Stromal cell of bone marrow (primary cell): Measurements from ENCODE around the gene HSBP1.

Experiments
- DNase-seq: peaks from one replicate; pipeline ENCODE4 v3.0.0-alpha.2; 2012; ENCODE audit warnings: low read depth

HSBP1 gene

DNA sequence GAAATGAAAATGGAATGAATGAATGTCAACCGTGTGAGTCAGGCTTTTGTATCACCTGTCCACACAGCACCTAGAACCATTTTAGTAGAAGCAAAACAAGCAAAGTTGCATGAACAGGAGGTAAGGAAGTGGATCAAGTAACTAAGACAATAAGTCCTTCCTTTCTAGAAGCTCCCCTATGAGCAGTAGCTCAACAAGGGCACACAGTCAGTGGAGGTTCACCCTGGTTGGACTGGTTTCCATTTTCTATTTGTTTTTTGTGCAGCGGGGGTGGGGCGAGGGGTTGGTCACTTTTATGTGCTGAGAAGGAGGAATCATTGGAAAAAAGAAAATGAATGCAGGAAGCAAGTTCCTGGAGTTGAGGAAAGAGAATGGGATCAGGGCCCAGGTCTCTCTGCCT is 4.0 kb upstream of the HSBP1 start:
- no peak for DNase-seq

DNA sequence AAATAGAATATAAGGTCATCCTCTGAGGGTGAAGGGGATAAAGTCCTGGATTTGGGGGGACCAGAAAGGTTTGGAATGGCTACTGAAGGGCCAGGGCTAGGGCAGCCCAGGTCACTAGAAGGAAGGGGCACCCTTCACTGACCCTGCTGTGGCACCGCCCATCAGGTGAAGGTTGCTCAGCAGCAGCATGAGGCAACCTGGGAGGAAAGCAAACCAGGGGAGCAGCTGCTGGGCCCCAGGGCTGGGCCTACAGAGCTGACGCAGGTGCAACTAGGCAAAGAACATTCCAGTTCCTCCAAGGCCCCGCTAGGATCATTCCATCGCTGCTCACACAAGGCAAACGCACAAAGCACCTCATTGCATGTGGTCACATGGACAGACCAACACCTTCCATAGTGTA is 3.4 kb upstream of the HSBP1 start:
- no peak for DNase-seq

DNA sequence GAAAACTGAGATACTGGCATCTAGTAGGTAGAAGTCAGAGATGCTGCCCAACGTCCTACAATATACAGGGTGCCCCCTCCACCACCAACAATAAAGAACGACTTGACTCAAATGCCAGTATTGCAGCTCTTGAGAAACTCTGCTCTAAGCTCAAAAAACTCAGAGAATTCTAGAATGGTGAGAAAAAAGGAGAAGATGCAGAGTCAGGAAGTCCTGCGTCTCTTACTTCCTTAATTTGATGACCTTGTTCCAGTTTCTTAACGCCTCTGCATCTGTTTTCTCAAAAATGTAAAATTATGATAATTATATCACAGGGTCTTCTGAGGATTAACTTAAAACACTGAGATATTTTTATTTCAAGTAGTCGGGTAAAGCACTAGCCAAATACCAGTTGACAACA is 1.7 kb upstream of the HSBP1 start:
- DNase-seq = no peak

DNA sequence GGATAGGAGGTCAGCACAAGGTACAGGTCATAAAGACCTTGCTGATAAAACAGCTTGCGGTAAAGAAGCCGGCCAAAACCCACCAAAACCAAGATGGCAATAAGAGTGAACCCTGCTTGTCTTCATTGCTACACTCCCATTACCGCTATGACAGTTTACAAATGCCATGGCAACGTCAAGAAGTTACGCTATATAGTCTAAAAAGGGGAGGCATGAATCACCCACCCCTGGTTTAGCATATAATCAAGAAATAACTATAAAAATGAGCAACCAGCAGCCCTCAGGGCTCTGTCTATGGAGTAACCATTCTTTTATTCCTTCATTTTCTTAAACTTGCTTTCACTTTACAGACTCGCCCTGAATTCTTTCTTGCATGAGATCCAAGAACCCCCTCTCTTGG is 1.0 kb upstream of the HSBP1 start:
- no peak for DNase-seq

DNA sequence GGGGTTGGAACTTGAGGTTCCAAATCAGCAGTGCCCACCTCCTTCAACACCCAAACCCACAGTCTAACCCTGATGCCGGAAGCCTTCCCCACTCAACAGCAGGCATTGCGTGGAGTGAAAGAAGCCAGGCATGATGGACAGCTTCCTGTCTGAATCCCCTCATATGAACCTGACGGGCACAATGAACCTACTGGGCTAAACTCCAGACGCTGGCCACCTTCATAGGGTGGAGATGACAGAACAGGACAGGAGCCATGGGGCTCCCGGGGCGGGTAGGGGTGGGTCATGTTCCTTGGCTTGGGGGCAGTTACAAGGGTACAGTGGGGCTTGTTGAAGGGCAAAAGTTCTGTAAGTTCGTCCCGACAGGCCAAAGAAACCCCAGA is 460 bp upstream of the HSBP1 start:
- DNase-seq = no peak

DNA sequence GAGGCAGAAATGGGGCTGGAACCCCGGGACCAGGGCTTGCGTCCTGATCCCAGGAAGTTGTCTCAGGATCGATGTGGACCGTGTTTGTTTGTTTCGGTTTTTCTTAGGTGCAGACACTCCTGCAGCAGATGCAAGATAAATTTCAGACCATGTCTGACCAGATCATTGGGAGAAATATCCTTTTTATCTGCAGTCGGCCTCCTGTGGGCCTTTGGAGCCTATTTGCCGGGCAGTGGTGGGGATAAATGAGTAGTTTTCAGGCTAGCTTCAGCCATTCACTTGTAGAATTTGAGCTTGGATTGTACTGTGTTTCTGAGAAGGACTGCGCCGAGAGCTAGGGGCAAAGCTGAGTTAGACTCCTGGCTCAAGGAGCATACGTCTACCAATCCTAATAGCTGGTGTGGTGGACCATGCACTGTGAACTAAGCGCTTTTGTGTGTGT is 816 bp downstream of the HSBP1 start:
- no peak for DNase-seq

DNA sequence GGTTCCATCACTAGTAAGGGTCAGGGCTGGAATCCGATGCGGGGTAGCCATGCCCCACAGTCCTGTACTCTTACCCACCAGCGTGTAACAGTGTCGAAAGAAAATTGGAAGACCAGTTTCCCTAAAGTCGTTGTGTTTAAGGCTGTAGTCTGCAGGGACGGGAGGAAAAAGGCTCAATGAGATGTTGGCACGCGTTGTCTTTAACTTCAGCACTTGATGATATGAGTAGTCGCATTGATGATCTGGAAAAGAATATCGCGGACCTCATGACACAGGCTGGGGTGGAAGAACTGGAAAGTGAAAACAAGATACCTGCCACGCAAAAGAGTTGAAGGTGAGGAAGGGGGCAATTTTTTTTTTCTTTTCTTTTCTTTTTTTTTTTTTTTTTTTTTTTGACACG is 1.3 kb downstream of the HSBP1 start:
- DNase-seq = no peak

DNA sequence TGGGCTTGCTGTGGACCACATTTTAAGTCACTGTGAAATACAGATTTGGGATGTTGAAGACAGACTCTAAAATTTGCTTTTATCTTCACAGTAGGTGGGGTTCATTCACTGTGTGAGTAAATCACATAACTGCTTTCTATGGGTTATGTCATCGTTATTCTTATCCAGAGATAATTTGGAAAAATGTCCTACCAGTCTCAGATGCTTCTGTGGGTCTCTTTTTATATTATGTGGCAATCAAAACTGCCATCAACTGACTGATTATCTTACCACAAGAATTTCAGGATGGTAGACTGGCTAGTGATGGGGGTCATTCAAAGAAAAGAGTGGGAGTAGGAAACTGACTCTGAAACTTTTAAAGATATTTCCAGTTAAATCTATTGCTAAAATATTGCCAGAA is 3.1 kb downstream of the HSBP1 start:
- DNase-seq = no peak

DNA sequence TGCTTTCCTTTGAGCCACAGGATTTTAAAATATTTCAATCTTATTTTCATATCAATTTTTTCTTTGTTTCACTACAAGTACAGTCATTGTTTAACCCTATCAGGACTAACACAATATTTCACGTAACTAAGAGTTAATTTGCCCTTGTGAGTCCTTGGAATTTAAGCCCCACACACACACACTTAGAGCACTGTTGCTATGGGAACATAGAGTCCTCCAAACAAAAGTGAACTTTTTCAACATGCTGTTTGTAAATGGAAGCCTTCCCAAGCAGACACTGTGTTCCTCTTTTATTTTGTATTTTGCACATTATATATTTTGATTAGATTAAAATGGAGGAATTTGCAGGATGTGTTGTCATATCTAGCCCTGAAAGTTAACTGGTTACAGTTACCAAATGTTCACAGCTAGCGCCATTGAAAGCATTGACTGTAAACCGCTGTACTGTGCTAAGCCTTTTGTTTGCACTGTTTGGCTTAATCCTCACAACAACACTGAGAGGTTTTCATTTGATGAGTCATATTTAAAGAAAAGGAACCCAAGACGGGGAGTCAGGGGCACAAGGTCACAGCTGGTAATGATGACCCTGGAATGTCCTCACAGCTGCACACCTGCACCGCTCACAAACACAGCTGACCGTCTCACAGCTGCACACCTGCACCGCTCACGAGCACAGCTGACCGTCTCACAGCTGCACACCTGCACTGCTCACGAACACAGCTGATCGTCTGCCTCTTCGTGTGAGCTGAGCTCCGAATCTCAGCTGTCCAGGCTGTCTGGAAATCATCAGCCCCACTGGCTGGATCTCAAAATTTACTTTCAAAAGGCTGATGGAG is 6.3 kb downstream of the HSBP1 start:
- no peak for DNase-seq

DNA sequence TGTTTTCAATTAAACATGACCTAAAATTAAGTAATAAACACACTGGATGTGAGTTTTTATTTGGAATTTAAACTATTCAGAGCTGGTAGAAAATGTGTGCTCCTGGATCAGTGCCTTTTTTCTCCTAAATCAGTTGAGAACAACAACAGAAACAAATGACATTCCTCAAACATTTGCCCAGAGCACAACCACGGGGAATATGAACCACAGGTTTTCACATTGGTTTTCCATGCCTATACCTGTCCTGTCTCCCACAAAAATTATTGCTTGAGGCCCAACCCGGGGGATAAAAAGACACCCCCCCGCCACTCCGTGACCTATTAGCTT is 6.8 kb downstream of the HSBP1 start:
- DNase-seq = no peak

DNA sequence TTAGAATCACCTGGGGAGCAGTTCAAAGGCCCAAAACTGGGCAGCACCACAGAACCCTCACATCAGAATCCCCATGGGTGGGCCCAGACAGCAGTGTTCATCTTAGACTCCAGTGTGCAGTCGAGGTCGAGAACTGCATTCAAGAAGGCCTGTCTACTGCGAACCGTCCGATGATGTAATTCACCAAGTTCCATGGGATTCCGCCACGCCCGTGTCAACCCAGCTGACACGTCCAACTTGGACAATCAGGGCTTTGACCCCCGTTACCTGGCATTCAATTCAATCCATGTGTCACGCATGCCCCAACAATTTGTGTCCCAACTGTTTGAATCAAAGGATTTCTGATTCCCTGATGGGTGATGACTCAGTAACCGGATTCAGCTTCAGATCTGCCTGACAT is 9.2 kb downstream of the HSBP1 start:
- DNase-seq = no peak

DNA sequence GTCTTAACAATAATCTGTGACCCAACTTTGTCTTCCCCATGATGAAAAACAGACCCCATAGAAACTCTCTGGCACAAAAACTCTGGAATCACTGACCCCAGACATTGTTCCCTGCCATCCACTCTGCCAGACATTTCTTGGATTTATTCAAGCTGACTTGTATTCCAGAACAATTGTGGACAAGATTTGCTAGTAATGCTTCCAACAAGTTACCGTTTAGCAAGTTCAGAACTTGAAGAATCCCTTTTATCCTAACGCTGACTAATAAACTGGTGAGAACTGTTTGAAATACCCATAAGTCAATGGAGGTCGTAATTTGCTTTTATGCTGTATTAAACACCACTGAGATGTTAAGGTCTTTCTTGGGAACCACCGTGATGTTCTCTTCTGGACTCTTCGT is 10.5 kb downstream of the HSBP1 start:
- no peak for DNase-seq

DNA sequence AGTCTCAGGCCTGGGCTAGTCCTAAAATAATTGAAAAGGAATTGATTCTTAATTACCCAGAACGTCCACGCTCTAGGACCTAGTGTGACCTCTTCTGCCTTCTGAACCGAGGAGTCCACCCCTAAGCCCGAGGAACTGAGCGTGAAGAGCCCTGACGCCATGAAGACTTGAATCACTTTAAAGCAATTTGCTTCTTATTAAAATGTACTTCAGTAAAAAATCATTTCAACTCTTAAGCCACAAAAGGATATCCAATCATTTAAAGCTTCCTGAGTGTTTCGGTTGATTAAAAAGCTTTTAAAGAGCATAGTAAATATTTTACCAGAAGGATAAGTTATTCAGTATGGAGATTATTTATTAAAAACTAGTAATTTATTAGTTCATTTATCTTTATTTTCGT is 11.6 kb downstream of the HSBP1 start:
- no peak for DNase-seq

DNA sequence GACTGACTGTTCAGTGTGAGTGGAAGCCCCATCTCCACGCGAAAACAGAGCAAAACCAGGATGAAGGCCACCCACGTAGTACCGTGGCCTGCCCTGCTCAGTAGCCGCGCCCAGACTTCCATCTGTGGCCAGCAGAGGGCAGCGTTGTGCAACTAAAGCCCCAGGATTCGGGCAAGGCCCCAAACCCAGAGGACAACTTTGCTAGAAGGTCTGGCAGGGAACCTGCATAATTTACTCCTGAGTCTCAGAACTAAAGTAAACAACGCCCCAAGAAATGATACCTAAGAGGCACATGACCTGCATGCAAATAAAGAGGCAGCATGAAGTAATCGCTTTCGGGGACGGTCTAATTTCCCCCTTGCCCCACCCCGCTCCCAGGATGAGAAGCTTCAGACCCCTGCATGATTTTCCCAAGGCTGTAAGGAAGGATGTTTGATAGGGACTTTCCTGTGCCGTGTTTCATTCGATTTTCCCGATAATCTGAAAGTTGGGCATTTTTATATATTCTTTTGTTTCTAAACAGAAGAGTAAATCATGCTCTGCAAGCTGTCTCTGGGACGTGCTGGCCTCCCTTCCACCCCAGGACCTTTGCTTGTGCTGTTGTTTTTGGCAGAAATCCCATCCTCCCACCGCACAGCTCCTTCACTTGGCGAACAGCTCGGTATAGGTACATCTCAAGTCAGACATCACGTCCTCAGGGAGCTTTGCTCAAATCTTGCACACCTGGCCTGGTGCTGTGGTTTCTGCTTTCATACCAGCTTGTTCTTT is 18.6 kb downstream of the HSBP1 start:
- DNase-seq = peak; percentile 69

DNA sequence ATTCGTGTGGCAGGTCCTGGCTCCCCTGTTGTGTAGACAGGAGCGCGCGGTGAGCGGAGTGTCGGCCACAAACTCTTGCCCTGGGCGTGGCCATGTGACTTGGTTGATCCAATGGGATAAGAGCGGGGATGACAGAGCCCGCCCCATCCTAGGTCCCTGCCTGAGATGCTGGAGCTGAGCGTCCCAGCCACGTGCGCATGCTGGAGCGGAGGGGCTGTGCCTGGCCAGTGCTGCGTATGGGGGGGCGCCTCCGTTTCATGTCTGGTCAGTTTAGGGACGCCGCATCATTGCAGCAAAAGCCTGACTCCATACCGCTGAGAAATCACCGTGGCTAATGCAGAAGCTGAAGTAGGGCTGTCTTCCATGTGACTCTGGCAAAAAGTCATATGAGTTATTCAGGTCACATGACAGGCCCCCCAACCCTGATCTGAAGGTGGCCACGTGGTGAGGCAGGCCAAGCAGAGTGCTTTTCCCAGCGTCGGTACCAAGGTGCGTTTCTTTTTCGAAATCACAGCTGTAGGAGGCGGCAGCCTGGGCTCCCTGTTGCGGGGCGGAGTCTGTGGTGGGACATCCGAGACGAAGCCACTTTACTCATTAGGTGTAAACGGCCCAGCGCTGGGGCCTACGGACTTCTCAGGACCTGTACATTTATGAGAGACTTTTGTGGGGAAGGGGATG is 22.5 kb downstream of the HSBP1 start:
- DNase-seq = no peak

DNA sequence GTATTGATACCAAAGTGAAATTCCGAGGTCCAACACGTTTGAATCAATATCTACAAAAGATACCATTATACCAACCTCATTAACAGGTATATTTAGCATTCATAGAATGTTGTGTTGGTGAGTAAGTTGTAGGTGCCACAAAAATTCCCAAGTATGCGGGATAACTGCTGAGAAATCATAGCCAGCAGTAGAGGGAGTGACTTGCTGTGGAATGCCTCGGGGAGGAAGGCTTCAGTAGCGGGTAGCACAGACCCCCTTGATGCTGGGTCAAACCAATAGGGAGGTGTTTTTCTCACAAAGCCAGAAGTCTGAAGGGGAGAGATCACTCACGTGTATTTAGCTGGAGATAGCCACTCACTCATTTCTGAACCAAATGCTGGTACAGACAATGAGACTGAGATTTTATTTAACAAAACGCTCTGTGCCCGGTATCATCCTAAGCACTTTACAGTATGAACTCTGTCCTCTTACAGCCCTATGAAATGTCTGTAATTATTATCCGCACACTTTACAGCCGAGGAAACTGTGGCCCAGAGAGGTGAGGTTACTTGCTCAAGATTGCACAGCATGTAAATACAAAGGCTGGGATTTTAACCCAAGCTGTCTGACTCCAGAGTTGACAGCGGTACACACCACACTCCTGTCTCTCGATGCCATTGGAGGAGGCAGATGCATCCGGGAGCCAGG is 23.1 kb downstream of the HSBP1 start:
- DNase-seq = no peak

DNA sequence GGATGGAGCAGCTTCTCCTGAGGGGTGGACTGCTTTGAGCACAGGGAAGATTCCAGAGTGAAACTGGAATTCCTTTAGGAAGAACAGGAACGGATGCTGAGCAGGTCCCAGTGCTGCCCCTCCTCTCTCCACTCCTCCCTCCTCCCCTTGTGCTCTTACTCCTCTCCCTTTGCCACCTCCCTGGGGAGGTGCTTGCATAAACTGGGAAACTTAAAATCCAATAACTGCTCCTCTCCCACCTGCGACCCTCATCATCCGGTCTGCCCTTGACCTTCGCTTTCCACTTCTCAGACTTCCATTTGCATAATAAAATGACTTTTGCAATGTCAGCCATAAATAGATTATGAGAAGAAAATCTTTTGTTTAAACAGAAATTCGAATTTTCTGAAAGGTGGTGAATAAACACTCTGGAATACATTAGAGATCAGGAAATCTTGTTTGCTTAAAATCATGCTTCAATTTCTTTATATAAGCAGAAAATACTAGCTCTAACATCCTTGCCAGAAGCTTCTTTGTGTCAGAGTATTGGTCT is 23.7 kb downstream of the HSBP1 start:
- no peak for DNase-seq

DNA sequence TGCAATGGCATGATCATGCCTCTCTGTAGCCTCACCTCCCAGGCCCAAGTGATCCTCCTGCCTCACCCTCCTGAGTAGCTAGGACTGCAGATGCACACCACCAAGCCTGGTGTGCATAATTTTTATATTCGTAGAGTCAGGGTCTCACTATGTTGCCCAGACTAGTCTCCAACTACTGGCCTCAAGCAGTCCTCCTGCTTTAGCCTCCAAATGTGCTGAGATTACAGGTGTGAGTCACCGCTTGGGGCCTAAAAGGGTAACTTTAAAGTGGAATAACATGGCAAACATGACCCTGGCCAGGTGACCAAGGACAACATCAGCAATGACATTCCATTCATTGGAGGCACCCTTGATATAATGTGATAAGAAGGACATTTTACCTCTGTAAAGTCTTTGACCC is 26.1 kb downstream of the HSBP1 start:
- DNase-seq = no peak

DNA sequence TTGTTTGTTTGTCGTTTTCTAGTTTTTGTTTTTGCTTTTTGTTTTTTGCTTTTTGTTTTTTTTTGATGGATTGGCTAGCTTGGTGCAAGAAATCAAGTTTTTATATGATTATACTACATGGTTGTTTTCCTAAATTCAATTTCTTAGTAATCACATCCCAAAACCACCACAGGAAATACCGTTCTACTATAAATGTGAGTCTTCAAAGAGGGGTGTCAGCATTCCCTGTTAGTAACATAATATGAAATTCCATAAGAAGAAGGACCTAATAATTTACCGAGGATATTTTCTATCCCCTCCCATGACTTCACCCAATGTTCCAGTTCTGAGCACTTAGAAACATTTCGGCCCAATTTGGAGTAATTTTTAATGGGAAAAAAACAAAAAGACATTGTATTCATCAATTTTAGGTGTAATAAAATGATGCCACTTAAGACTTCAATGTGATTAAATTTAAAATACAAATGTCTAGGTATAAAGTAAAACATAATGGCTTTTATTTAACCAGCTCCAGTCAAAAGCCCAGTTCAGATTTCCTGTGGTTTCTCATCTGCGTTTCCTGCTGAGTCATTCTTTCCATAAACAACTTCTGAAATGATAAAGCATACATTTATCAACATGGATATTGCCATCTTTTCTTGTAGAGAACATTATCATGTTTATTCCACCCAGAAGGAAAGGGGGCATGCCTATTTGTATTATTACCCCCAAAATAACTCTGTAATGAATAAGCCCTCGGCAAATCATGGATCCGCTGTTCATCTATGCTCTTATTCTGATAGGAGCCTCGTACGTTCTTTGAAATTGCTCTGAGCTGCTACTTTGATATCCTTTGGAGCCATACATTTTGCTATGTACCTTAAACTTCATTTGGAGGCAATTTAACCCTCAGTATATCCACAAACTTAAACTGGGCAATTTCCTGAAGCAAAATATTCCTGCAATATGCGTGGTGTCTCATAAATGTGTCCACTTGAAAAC is 28.1 kb downstream of the HSBP1 start:
- DNase-seq = peak; percentile 59

DNA sequence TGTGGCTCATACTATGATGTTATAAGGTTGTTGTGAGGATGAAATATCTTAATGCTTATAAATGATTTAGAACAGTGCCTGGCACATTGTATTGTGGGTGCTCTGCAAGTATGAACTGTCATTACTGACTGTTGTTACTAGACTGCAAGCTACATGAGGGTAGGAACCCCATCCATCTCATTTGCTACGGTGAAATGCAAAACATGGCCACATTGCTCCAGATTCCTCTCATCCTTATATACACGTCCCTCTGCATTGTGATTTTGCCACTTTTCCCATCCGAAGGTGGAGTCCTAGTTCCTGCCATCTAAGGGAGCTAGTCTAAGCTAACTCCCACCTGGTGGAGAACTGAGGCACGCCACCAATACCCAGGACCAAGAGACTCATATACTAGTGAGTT is 29.8 kb downstream of the HSBP1 start:
- DNase-seq = no peak

DNA sequence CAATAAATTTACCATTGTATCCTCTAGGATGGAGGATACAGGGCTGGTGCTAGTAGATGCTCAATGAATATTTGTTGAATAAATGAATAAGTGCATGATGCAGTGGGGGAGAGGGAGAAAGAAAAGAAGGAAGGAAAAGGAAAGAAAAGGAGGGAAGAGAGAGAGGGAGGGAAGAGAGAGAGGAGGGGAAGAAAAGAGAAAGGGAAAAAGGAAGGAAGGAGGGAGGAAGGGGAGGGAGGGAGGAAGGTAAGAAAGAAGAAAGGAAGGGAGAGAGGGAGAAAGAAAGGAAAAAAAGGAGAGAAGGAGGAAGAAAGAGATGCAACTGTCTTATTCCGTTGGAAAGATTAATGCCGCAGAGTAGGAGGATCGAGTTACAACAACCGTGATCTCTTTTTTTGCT is 30.4 kb downstream of the HSBP1 start:
- DNase-seq = no peak
